Measurements from ENCODE around the gene TCN1.

DNA sequence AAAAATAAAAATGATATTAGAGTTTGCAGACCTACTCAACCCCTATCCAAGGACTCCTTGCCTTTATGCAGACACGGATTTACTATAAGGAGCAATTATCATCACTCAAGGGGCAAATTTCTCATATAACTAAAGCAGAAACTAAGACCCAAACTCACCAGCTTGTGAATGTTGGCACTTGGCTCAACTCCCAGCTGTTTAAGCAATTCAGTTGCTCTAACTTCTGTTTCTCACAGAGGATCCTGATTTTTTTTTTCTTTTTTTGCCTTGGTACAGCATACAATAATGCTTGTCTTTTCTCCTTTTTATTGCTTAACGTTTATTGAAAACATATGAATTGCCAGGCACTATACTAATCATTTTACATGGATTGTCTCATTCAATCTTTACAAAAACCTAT is 11.4 kb downstream of the TCN1 start:
- TF ChIP-seq, protein P1, sequence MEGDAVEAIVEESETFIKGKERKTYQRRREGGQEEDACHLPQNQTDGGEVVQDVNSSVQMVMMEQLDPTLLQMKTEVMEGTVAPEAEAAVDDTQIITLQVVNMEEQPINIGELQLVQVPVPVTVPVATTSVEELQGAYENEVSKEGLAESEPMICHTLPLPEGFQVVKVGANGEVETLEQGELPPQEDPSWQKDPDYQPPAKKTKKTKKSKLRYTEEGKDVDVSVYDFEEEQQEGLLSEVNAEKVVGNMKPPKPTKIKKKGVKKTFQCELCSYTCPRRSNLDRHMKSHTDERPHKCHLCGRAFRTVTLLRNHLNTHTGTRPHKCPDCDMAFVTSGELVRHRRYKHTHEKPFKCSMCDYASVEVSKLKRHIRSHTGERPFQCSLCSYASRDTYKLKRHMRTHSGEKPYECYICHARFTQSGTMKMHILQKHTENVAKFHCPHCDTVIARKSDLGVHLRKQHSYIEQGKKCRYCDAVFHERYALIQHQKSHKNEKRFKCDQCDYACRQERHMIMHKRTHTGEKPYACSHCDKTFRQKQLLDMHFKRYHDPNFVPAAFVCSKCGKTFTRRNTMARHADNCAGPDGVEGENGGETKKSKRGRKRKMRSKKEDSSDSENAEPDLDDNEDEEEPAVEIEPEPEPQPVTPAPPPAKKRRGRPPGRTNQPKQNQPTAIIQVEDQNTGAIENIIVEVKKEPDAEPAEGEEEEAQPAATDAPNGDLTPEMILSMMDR (IDR thresholded peaks at IDR 0.05) = no peak
- no peak for TF ChIP-seq POLR2AphosphoS5 (IDR thresholded peaks at IDR 0.05)

Data from suprapubic skin (tissue), 3 donors.